Esophagus squamous epithelium (tissue), 4 donors: ENCODE measurements around the gene E2F2.

Experiments used
- CTCF ChIP-seq, 6 experiments: fragments of 450-650 bp in 4 of 6; fragments of 200-600 bp in 2 of 6; sonication (generic) in 2 of 6; IDR thresholded peaks; one replicate each; pipeline ENCODE4 v1.5.1; 2016 to 2019; ENCODE audit warnings: antibody characterized with exemption in 6 of 6, mild to moderate bottlenecking in 4 of 6, moderate library complexity in 4 of 6
- POLR2A ChIP-seq, 4 donors: fragments of 450-650 bp; IDR thresholded peaks; one replicate each; pipeline ENCODE4 v1.6.1; 2017; ENCODE audit warnings: antibody characterized with exemption in 4 of 4, mild to moderate bottlenecking in 4 of 4, moderate library complexity in 3 of 4

DNA sequence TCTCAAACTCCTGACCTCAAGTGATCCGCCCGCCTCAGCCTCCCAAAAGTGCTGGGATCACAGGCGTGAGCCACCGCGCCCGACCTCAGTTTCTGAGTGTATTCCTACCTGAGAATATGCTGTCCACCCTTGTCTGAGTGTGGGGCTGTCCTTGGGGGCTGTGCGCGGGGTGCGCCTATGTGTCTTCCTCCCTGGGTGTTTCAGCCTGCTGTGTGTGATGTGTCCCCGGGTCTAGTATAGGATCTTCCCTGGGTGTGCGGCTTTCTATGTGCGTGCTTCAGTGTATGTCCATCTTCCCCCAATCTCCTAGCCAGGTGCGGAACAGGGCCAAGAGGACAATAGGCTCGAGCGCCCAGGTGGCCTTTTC is 36.6 kb upstream of the E2F2 start:
- TF ChIP-seq CTCF (IDR thresholded peaks at IDR 0.05) (no peak), POLR2A (IDR thresholded peaks at IDR 0.05) (no peak)
